ENCODE data around the gene SLC25A47. TPM values are rescaled to one million over a fixed set of nuclear protein-coding genes. Genes with fewer than 3 reads are reported as not detected.

Gene SLC25A47
- total RNA-seq, 1 donor from 2014 or later, result not detected

- TF ChIP-seq CTCF (conservative IDR thresholded peaks at IDR 0.05), result no peak
- H3K4me1 Mint-ChIP-seq, result peaks cover 40% of the 10 kb centered on the region
- peak overlapping the region; percentile 95 for H3K4me3 Mint-ChIP-seq
- no peak for DNase-seq (ENCODE audit: low read depth, low spot score)
- peaks cover 3% of the 10 kb centered on the region for H3K36me3 Mint-ChIP-seq (ENCODE audit: low read depth)
- no peaks in the 10 kb centered on the region for H3K27me3 Mint-ChIP-seq (ENCODE audit: low read depth)
- no peaks in the 10 kb centered on the region for H3K9me3 Mint-ChIP-seq
- H3K27ac Mint-ChIP-seq (ENCODE audit: unreplicated experiment), result peak overlapping the region; percentile 93
Observed at GRCh38 chr14:100375266-100375962, 52.3 kb downstream of the SLC25A47 start.

GRCh38 chr14:100375963-100376735 is 53.0 kb downstream of the SLC25A47 start, which contains the start of gene WDR25:
Gene WDR25 (plus strand): TSS chr14:100376485.
- H3K9me3 Mint-ChIP-seq, result no peaks in the 10 kb centered on the region
- peaks cover 46% of the 10 kb centered on the region for H3K4me1 Mint-ChIP-seq
- DNase-seq (ENCODE audit: low read depth, low spot score), result peak; percentile 88
- H3K4me3 Mint-ChIP-seq, result peak within 1 kb of the TSS; percentile 95
- no peak for TF ChIP-seq CTCF (conservative IDR thresholded peaks at IDR 0.05)
- peaks cover 3% of the 10 kb centered on the region for H3K36me3 Mint-ChIP-seq (ENCODE audit: low read depth)
- peak within 1 kb of the TSS; percentile 93 for H3K27ac Mint-ChIP-seq (ENCODE audit: unreplicated experiment)
- H3K27me3 Mint-ChIP-seq (ENCODE audit: low read depth), result no peaks in the 10 kb centered on the region

- H3K27me3 Mint-ChIP-seq (ENCODE audit: low read depth), result no peaks in the 10 kb centered on the region
- no peaks in the 10 kb centered on the region for H3K9me3 Mint-ChIP-seq
- peaks cover 51% of the 10 kb centered on the region for H3K4me1 Mint-ChIP-seq
- H3K4me3 Mint-ChIP-seq, result peak overlapping the region; percentile 95
- peak; percentile 52 for TF ChIP-seq CTCF (conservative IDR thresholded peaks at IDR 0.05)
- H3K36me3 Mint-ChIP-seq (ENCODE audit: low read depth), result peaks cover 2% of the 10 kb centered on the region
- no peak for DNase-seq (ENCODE audit: low read depth, low spot score)
- H3K27ac Mint-ChIP-seq (ENCODE audit: unreplicated experiment), result peak overlapping the region; percentile 51
Observed at GRCh38 chr14:100376751-100377171, 53.6 kb downstream of the SLC25A47 start.

Small RNAs within 50 kb of the gene (microRNA-seq; reads per million reads assigned to microRNA genes)
- gene MIR345 (1,664 reads per million, percentile 85 among the genes with 10 or more reads in this experiment), gene MIR6764 (not detected)

Other genes starting within 250 kb of the SLC25A47 start
- 0.11 TPM in 1 of 2 replicates, not detected in the other for gene DEGS2, start 163.7 kb upstream of the SLC25A47 start, total RNA-seq
- gene YY1, start 84.2 kb upstream of the SLC25A47 start, total RNA-seq, result 72.0 and 79.9 TPM in 2 replicates
- 123 and 128 TPM in 2 replicates for gene SLC25A29, start 16.9 kb upstream of the SLC25A47 start, total RNA-seq
- gene WDR25, start 53.1 kb downstream of the SLC25A47 start, total RNA-seq, result 7.6 and 9.8 TPM in 2 replicates